OCI-M1 (cell line): ENCODE measurements around the gene ZBTB2.
"Not testable (repeated sequence)": the region's sequence is repeated elsewhere in the genome, so short reads cannot be mapped to it uniquely, and the experiment has no call there.

ENCODE experiments used
- DNase-seq: peaks from one replicate; lab custom pipeline; 2025; lab: John Stamatoyannopoulos, UW

The ZBTB2 gene

GRCh38 chr6:151370509-151371078 is 20.8 kb downstream of the ZBTB2 start:
- no peak for DNase-seq

GRCh38 chr6:151365233-151365632 is 26.1 kb downstream of the ZBTB2 start:
- DNase-seq: no peak

GRCh38 chr6:151359486-151359885 is 31.9 kb downstream of the ZBTB2 start:
- no peak for DNase-seq

GRCh38 chr6:151358475-151358874 is 32.9 kb downstream of the ZBTB2 start:
- no peak for DNase-seq

- no peak for DNase-seq
Observed at GRCh38 chr6:151357758-151358436, 33.5 kb downstream of the ZBTB2 start.

- DNase-seq: not testable (repeated sequence)
Observed at GRCh38 chr6:151356983-151357382, 34.4 kb downstream of the ZBTB2 start.

- no peak for DNase-seq
Observed at GRCh38 chr6:151353795-151354194, 37.6 kb downstream of the ZBTB2 start.

GRCh38 chr6:151352410-151353396 is 38.7 kb downstream of the ZBTB2 start:
- no peak for DNase-seq

GRCh38 chr6:151351731-151352130 is 39.6 kb downstream of the ZBTB2 start:
- DNase-seq: no peak

- no peak for DNase-seq
Observed at GRCh38 chr6:151351146-151351700, 40.1 kb downstream of the ZBTB2 start.

- no peak for DNase-seq
Observed at GRCh38 chr6:151350442-151351145, 40.8 kb downstream of the ZBTB2 start.

- DNase-seq: no peak
Observed at GRCh38 chr6:151349651-151350270, 41.6 kb downstream of the ZBTB2 start.

GRCh38 chr6:151342750-151343149 is 48.6 kb downstream of the ZBTB2 start:
- DNase-seq: not testable (repeated sequence)

- DNase-seq: no peak
Observed at GRCh38 chr6:151341476-151342195, 49.7 kb downstream of the ZBTB2 start.

GRCh38 chr6:151340219-151340978 is 51.0 kb downstream of the ZBTB2 start:
- DNase-seq: no peak

GRCh38 chr6:151339369-151339768 is 52.0 kb downstream of the ZBTB2 start:
- no peak for DNase-seq

- no peak for DNase-seq
Observed at GRCh38 chr6:151338651-151339200, 52.6 kb downstream of the ZBTB2 start.

- no peak for DNase-seq
Observed at GRCh38 chr6:151335930-151336329, 55.4 kb downstream of the ZBTB2 start.

GRCh38 chr6:151330130-151330696 is 61.1 kb downstream of the ZBTB2 start:
- DNase-seq: no peak
